ENCODE measurements around the gene DGKA.
"Not testable (repeated sequence)": the region's sequence is repeated elsewhere in the genome, so short reads cannot be mapped to it uniquely, and the experiment has no call there.

DGKA gene

DNA sequence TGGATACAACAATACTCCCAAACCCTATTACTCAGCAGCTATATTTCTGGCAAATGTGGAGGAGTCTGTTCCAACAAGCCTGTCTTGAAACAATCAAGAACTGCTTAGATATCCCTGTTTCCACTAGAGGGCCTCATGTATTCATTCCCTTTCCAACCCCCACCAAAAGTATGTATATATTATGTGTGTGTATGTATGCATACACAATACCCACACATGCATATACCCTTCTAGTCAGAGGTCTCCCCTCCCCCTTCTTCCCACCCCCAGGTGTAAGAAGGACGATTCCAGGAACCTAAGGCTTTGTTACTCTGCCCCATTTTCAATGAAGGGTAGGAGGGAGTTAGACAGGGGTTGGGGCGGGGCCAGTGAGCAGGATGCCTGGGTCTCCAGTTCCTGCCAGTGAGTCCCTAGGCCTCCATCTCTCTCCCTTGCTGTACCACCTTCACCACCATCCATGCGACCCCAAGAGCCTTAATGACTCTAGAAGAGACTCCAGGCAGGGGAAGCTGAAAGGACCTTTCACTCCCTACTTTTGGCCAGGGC, at the start of gene DGKA:
Gene DGKA, plus strand, starts transcription at position 392 of the 546 bp plus-strand sequence. CDS start 5,342 bp downstream, outside the sequence.
- peak in 3 of 56 donors; percentile 26 to 59 (median 34) for DNase-seq

DNA sequence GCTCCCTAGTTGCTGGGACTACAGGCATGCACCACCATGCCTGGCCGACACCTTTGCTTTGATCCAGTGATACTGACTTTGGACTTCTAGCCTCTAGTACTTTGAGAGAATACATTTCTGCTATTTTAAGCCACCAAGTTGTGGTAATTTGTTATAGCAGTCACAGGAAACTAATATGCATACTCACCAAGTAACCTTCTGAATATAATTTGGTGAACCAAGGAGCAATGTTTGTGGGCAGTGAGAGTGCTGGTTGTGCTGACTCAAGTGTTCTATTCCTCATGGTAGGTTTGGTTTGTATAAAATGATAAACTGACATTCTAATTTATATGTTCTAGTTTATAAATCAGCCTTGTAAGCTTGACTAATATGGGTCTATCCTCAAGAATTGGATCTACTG, 45.8 kb upstream of the DGKA start:
- DNase-seq: no peak

- no peak for DNase-seq
Observed at GRCh38 chr12:55891310-55891709, 39.7 kb upstream of the DGKA start.

DNA sequence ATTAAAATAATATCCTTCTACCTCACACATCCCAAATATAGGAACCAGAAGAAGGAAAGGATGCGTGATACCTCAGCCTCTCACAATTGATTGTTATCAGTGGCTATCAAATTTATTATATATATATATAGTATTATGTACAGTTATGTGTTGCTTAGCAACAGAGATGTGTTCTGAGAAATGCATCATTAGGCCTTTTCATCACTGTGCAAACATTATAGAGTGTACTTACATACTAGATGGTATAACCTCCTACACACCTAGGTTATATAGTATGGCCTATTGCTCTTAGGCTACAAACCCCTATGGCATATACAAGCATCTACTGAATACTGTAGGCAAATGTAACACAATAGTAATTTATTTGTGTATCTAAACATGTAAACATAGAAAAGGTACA, 37.2 kb upstream of the DGKA start:
- DNase-seq: no peak

- no peak for DNase-seq
Observed at GRCh38 chr12:55899082-55899481, 31.9 kb upstream of the DGKA start.

- no peak for DNase-seq
Observed at GRCh38 chr12:55901881-55902490, 29.0 kb upstream of the DGKA start.

GRCh38 chr12:55906056-55906455, 24.9 kb upstream of the DGKA start:
- DNase-seq: no peak

DNA sequence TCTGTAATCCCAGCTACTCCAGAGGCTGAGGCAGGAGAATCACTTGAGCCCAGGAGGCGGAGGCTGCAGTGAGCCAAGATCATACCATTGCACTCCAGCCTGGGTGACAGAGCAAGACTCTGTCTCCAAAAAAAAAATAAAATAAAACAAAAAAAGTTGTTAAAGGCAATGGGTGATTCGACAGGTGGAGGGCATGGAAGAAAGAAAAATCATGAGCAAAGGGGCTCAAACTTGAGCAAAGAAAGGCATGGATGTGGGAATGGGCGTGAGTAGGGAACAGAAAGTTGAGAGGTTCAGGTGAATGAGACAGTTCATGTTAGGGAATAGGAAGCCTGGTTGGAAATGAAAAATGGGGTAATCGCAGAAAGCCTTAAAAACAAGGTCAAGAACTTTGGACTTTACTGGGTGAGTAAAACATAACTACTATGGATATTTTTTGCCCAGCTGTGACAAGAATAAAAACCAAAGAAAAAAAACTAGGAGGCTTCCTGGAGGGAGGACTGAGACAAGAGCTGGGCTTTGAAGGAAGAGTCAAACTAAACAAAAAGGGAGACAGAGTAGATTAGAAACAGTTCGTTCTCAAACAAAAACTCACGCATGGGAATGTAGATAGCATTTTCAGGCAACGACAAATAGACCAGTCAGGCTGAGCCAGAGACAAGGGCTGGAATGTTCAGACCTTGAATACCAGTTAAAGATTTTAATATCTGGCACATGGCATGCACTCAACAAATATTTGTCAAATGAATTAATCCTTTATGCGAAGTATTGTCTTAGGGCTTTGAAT, 22.0 kb upstream of the DGKA start:
- peak in 1 of 56 donors; percentile 1 for DNase-seq

- DNase-seq: no peak
Observed at GRCh38 chr12:55909513-55909884, 21.5 kb upstream of the DGKA start.

DNA sequence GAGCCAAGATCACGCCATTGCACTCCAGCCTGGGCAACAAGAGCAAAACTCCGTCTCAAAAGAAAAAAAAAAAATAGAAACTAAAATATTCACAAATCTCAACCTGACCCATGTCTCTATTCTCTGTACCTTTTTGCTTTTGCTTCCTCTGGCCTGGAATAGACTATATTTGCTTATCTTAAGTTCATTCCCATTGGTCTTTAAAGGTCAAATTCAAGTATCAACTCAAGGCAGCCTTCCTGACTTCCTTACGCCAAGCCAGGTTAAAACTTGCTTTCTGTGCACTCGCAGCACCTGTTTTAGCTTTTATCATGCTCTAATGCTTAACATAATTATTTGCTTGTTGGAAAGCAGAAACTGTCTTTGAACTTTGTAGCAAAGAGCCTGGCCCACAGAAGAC, 18.1 kb upstream of the DGKA start:
- DNase-seq: no peak

- no peak for DNase-seq
Observed at GRCh38 chr12:55915482-55915859, 15.5 kb upstream of the DGKA start.

GRCh38 chr12:55919032-55919431, 11.9 kb upstream of the DGKA start:
- DNase-seq: not testable (repeated sequence)

DNA sequence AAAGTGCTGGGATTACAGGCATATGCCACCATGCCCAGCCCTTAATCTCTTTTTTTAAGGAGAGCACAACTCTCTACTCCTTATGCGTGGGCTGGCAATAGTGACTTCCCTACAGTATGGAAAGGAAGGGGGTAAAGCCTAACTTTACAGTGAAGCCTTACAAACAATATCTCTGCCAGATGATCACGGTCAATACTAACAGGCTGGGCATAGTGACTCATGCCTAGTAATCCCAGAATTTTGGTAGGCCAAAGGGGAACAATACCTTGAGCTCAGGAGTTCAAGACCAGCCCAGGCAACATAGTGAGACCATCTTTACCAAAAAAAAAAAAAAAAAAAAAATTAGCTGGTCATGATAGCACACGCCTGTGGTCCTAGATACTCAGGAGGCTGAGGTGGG, 8.8 kb upstream of the DGKA start:
- no peak for DNase-seq

GRCh38 chr12:55923648-55924047, 7.3 kb upstream of the DGKA start:
- DNase-seq: not testable (repeated sequence)

DNA sequence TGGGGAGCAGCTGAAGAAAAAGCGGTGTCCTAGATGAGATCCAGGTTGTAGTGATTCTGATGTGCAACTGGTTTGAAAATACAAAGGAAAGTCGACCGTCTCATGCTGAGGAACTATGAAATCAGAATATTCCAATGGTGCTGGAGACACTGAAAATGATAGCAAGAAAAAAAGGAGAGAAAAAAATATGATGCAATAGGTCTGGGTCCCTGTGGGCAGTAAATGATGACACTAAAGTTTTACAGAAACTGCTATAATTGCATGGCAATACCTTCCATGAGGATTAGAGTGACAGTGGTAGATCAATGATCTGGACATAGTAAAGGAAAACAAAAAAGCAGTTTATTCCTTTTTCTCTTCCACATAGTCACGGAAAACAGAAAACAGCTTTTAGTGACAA, 5.6 kb upstream of the DGKA start:
- DNase-seq: no peak

DNA sequence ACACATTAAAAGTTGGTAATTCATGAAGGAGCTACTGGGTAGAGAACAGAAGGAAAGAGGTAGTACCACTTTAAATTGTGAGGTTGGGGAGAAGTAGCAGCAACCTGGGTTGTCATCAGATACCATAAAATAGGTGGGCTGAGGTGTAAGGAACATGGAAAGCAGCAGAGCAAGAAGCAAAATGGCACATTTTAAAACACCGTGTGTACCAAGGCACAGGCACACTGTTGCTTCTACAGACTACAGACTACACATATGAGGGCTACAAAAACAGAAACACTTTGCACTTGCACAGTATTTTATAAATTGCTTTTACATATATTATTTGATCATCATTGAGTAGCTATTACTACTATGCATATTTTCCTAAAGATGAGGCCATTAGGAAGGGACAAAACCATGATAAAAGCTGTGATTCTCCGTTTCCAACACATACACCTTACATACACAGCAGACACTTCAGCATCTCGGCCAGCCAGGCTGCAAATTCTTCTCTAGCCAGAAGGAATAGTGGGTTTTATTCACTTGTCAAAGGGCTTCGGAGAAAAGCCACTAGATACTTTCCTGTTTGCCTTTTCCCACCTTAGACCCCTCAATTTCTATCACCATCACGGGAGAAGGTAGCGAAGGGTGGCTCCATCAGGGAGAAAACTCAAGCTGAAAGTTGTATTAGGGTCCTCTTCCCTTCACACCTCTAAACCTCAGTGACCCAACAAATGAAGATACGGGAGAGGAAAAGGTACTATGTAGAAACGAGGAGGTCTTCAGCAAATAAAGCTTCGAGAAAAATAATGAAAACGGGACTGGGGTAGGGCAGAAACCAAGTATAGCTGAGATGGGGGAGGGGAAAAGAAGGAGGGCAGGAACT, 4.9 kb upstream of the DGKA start:
- no peak for DNase-seq

- DNase-seq: peak; percentile 53 to 92 (median 84)
Observed at GRCh38 chr12:55926738-55927587, 4.0 kb upstream of the DGKA start.

DNA sequence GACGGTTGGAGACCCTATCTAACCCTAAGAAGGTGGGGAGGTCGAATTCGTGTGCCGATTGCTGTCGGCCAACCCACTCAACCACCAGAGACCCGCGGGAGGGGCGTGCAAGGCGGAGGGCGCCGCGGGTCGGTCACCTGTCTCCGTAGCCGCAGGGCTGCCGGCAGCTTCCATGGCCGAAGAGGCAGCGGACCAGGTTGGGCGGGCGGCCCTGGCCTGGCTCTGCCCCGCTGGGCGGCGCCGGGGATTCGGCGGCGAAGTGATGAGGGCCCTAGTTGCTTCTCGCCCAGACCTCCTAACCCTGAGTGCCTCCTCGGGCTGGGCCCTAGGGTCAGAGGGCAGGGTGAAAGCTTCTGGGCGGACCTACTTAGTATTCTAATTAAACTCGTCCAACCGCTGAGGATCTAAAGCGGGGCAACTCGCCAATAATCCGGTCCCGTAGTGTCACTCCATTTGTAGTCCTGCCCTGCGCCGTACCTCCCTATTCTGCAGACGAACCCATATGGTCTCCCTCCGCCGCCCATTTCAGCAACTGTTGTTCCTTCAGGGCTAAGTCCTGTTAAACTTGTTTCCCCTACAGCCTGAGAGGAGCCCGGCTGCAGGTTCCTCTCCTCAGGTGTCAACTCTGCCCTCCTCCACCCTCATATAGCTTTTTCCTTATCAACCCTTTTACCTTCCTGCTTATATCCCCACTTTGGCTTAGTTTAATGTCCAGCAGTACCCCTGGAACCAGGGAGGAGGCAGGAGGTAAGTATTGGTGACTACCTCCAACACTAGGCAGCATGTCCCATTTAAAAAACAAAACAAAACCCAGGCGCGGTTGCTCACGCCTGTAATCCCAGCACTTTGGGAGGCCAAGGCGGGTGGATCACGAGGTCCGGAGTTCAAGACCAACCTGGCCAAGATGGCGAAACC, 3.1 kb upstream of the DGKA start, which contains the start of gene PYM1:
Gene PYM1, minus strand, starts transcription at position 307 of the 915 bp plus-strand sequence. Its CDS starts 133 bp downstream, at position 174.
- peak in 42 of 56 donors; percentile 27 to 74 (median 52) for DNase-seq

DNA sequence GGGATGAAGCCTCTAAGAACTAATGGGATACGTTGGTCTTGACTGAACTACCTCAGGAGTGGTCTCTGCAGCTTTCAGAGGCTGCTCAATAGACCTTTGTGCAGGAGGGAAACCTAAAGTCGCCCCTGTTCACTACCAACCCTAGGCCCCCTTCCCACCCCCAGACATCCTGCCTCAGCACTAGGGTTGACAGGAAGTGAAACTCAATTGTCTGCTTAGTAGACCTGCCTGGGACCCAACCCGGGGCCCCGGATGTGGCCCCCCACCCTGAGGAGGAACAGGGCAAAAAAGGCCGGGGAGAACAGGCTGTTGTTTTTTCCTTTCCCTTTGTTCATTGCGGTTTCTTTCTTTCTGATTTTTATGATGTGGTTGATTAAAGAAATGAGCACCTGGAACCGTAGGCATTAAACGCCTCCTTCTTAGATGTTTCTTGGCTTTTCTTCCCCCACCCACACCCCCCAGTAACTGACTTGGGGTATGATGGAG, 1.6 kb upstream of the DGKA start:
- DNase-seq: peak in 11 of 56 donors; percentile 2 to 26 (median 10)
